Upper lobe of left lung (tissue), 6 donors: ENCODE results near the gene C4orf36. TPM values are rescaled to one million over a fixed set of nuclear protein-coding genes. Genes with fewer than 3 reads are reported as not detected.

Experiments used
- ATAC-seq, 2 donors: fragments of 200-7000 bp; cut with Tn5 transposase; one replicate each; pipeline ENCODE4 v1.9.1; 2022; ENCODE audit warnings: mild to moderate bottlenecking in 2 of 2, moderate library complexity in 2 of 2; ENCODE audit not compliant: low FRiP score in 2 of 2
- DNase-seq, 2 donors: peaks; one replicate each; pipeline ENCODE4 v3.0.0-alpha.2; 2019 to 2020
- H3K27ac ChIP-seq, 4 donors: fragments of 200-600 bp; sonication (generic); one replicate each; pipeline ENCODE4 v1.5.1; 2016 to 2019
- H3K27me3 ChIP-seq, 4 donors: fragments of 200-600 bp; sonication (generic); one replicate each; pipeline ENCODE4 v1.5.1; 2017 to 2019
- H3K36me3 ChIP-seq, 4 donors: fragments of 200-600 bp; sonication (generic); one replicate each; pipeline ENCODE4 v1.5.1; 2016 to 2019
- H3K4me1 ChIP-seq, 4 donors: fragments of 200-600 bp; sonication (generic); one replicate each; pipeline ENCODE4 v1.5.1; 2018 to 2019
- H3K4me3 ChIP-seq, 4 donors: fragments of 200-600 bp; sonication (generic); one replicate each; pipeline ENCODE4 v1.5.1; 2017 to 2019; ENCODE audit warnings: mild to moderate bottlenecking in 2 of 4, moderate library complexity in 1 of 4
- H3K9me3 ChIP-seq, 4 donors: fragments of 200-600 bp; sonication (generic); one replicate each; pipeline ENCODE4 v1.5.1; 2018 to 2019
- EP300 ChIP-seq, 4 donors: sonication (generic); formaldehyde crosslinking; IDR thresholded peaks; one replicate each; pipeline ENCODE4 v1.5.1; 2017; ENCODE audit warnings: antibody characterized with exemption in 4 of 4, control low read depth in 2 of 4
- POLR2A ChIP-seq, 4 donors: fragments of 450-650 bp; IDR thresholded peaks; one replicate each; pipeline ENCODE4 v1.5.1; 2016 to 2017; ENCODE audit warnings: antibody characterized with exemption in 4 of 4, mild to moderate bottlenecking in 2 of 4
- POLR2AphosphoS5 ChIP-seq, 2 donors: sonication (generic); formaldehyde crosslinking; IDR thresholded peaks; one replicate each; pipeline ENCODE4 v1.5.1; 2017; ENCODE audit warnings: antibody characterized with exemption in 2 of 2
- WGBS, 2 donors: methylation state at CpG; one replicate each; pipeline ENCODE4 v1.1.5; 2017 to 2018; 5-methylcytosine and 5-hydroxymethylcytosine counted together
- total RNA-seq, 6 donors: library from RNA; depleted of rRNA in 4 of 6; stranded (reverse); fragments of >200 nt in 4 of 6; gene quantifications; one replicate each; pipeline versions ENCODE4 v1.1.0 to v1.2.1, GENCODE V29; 2016 to 2021
- TF ChIP-seq, protein P1 (sequence below), 6 experiments: fragments of 450-650 bp in 4 of 6; fragments of 200-600 bp in 2 of 6; sonication (generic) in 2 of 6; IDR thresholded peaks; one replicate each; pipeline ENCODE4 v1.5.1; 2016 to 2019; ENCODE audit warnings: antibody characterized with exemption in 6 of 6
- donor health status: DM: no; HTN: no; CAD: no; lungs with moderate emphysema.
- donor health status: DM: no; HTN: yes; CAD: no; lungs with severe emphysema.

C4orf36 gene
- total RNA-seq, 6 donors from 2014 or later: 0.57 to 7.3 (median 2.4) TPM

GRCh38 chr4:86921608-86922252 is 29.5 kb upstream of the C4orf36 start:
- WGBS, 2 donors: 58 to 74% methylated on average over 1 of the region's 1 CpG
- H3K4me1 ChIP-seq: peaks cover 3 to 15% (median 8%) of the 10 kb centered on the region in 4 donors

DNA sequence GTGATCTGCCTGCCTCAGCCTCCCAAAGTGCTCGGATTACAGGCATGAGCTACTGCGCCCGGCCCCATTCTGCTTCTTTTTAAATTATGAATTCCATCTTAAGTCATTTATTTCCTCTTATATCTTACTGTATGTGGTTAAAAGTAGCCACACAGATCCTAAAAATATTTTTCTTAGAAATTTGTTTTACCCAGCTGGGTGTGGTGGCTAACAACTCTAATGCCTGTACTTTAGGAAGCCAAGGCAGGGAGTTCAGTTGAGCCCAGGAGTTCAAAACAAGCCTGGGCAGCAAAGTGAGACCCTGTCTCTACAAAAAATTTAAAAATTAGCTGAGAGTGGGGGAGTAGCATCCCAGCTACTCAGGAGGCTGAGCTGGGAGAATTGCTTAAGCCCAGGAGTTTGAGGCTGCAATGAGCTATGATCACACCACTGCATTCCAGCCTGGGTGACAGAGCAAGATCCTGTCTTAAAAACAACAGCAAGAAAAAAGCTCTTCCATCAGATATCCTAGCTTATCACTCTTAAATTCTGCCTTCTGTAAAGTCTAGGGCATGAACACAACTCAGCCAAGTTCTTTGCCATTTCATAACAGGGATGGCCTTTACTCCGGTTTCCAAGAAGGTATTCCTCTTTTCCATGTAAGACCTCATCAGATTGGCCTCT is 27.5 kb upstream of the C4orf36 start:
- no peak overlapping the region for H3K27ac ChIP-seq
- no peak overlapping the region for H3K4me3 ChIP-seq
- TF ChIP-seq EP300 (IDR thresholded peaks at IDR 0.05): no peak
- TF ChIP-seq POLR2A (IDR thresholded peaks at IDR 0.05): no peak
- TF ChIP-seq POLR2AphosphoS5 (IDR thresholded peaks at IDR 0.05): no peak
- TF ChIP-seq, protein P1, sequence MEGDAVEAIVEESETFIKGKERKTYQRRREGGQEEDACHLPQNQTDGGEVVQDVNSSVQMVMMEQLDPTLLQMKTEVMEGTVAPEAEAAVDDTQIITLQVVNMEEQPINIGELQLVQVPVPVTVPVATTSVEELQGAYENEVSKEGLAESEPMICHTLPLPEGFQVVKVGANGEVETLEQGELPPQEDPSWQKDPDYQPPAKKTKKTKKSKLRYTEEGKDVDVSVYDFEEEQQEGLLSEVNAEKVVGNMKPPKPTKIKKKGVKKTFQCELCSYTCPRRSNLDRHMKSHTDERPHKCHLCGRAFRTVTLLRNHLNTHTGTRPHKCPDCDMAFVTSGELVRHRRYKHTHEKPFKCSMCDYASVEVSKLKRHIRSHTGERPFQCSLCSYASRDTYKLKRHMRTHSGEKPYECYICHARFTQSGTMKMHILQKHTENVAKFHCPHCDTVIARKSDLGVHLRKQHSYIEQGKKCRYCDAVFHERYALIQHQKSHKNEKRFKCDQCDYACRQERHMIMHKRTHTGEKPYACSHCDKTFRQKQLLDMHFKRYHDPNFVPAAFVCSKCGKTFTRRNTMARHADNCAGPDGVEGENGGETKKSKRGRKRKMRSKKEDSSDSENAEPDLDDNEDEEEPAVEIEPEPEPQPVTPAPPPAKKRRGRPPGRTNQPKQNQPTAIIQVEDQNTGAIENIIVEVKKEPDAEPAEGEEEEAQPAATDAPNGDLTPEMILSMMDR (IDR thresholded peaks at IDR 0.05): no peak
- WGBS, 2 donors: 85 to 92% methylated on average over 4 of the region's 4 CpGs
- no peaks in the 10 kb centered on the region for H3K36me3 ChIP-seq
- peaks cover 3 to 11% (median 8%) of the 10 kb centered on the region in 4 donors for H3K4me1 ChIP-seq
- no peak for DNase-seq
- ATAC-seq: no peak
- H3K27me3 ChIP-seq: no peaks in the 10 kb centered on the region
- H3K9me3 ChIP-seq: no peaks in the 10 kb centered on the region

More at GRCh38 chr4:86921608-86922252, 29.5 kb upstream of the C4orf36 start:
- DNase-seq (no peak), ATAC-seq (peak in 1 of 2 donors; percentile 55)
- Histone ChIP-seq H3K4me3 (no peak overlapping the region), H3K36me3 (no peaks in the 10 kb centered on the region), H3K27me3 (no peaks in the 10 kb centered on the region), H3K9me3 (no peaks in the 10 kb centered on the region), H3K27ac (no peak overlapping the region)
- no peak for TF ChIP-seq POLR2AphosphoS5 (IDR thresholded peaks at IDR 0.05)
- no peak for TF ChIP-seq EP300 (IDR thresholded peaks at IDR 0.05)
- TF ChIP-seq, protein P1 (IDR thresholded peaks at IDR 0.05): no peak
- TF ChIP-seq POLR2A (IDR thresholded peaks at IDR 0.05): no peak

DNA sequence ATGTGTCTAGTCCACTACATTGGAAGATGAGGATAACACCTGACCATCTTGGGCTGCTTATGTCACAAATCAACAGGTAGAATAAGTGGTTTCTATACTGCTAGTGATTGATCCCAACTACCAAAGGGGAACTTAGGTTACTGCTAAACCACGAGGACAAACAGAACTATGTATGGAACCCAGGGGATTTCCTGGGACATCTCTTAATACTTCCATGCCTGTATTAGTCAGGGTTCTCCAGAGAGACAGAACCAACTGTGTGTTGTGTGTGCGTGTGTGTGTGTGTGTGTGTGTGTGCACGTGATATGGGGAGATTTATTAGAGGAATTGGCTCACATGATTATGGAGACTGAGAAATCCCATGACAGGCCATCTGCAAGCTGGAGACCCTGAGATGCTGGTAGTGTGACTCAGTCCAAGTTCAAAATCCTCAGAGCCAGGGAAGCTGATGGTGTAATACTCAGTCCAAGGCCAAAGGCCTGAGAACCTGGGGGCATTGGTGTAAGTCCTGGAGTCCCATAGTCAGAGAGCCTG is 26.4 kb upstream of the C4orf36 start:
- Histone ChIP-seq H3K4me3 (no peak overlapping the region), H3K27ac (peak overlapping the region in 1 of 4 donors; percentile 35), H3K36me3 (no peaks in the 10 kb centered on the region), H3K27me3 (no peaks in the 10 kb centered on the region), H3K4me1 (peaks cover 3 to 11% (median 8%) of the 10 kb centered on the region in 4 donors), H3K9me3 (no peaks in the 10 kb centered on the region)
- DNase-seq (no peak), ATAC-seq (no peak)
- TF ChIP-seq EP300 (IDR thresholded peaks at IDR 0.05) (no peak), POLR2A (IDR thresholded peaks at IDR 0.05) (no peak), POLR2AphosphoS5 (IDR thresholded peaks at IDR 0.05) (no peak)
- TF ChIP-seq, protein P1 (IDR thresholded peaks at IDR 0.05): no peak
- 48 to 54% methylated on average over 3 of the region's 3 CpGs for WGBS, 2 donors

DNA sequence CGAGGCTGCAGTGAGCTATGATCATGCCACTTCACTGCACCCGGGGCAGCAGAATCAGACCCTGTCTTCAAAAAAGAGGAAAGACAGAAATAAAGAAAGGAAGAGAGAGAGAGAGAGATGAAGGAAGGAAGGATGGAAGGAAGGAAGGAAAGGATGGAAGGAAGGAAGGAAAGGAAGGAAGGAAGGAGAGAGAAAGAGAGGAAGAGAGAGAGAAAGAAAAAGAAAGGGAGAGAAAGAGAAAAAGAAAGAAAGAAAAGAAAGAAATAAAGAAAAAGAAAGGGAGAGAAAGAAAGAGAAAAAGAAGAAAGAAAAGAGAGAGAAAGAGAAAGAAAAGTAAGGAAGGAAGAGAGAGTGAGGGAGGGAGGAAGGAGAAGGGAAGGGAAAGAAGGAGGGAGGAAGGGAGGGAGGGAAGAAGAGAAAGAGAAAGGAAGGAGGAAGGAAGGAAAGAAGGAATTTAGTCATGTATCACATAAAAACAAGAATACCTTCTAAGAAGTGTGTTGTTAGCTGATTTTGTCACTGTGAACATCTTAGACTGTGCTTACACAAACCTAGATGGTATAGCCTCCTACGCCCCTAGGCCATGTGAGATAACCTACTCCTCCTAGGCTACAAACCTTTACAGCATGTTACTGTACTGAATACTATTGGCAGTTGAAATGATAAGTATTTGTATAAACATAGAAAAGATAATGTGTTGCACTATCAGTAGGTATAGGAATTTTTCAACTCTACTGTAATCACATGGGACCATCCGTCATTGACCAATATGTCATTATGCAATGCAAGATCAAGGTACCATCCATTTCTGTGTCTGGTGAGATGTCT is 25.2 kb upstream of the C4orf36 start:
- DNase-seq: no peak
- WGBS, 2 donors: 90 to 92% methylated on average over 4 of the region's 4 CpGs

More for the DNA sequence above, 25.2 kb upstream of the C4orf36 start:
- ATAC-seq: no peak
- no peak overlapping the region for H3K27ac ChIP-seq
- H3K27me3 ChIP-seq: no peaks in the 10 kb centered on the region
- no peak for TF ChIP-seq POLR2A (IDR thresholded peaks at IDR 0.05)
- TF ChIP-seq, protein P1 (IDR thresholded peaks at IDR 0.05): no peak
- TF ChIP-seq POLR2AphosphoS5 (IDR thresholded peaks at IDR 0.05): no peak
- TF ChIP-seq EP300 (IDR thresholded peaks at IDR 0.05): no peak
- no peak overlapping the region for H3K4me3 ChIP-seq
- H3K36me3 ChIP-seq: no peaks in the 10 kb centered on the region
- H3K9me3 ChIP-seq: no peaks in the 10 kb centered on the region
- peaks cover under 1 to 8% (median 7%) of the 10 kb centered on the region in 4 donors for H3K4me1 ChIP-seq
